SK-N-MC (cell line): ENCODE results near the gene ADARB2.

Source experiments
- DNase-seq: peaks from one replicate; pipeline ENCODE4 v3.0.0-alpha.2; 2011; ENCODE audit warnings: low read depth, low spot score
- H3K27ac ChIP-seq: fragments of 200-600 bp; sonication (generic); 2 replicates; pipeline ENCODE4 v1.5.1; 2016; ENCODE audit warnings: mixed run types
- H3K36me3 ChIP-seq: fragments of 200-600 bp; sonication (generic); 2 replicates; pipeline ENCODE4 v1.6.1; 2017; ENCODE audit warnings: antibody characterized with exemption, low read length, mixed read lengths; ENCODE audit not compliant: insufficient read depth
- H3K4me3 ChIP-seq: fragments of 200-600 bp; sonication (generic); 2 replicates; pipeline ENCODE4 v1.5.1; 2016
- H3K9ac ChIP-seq: fragments of 200-600 bp; sonication (generic); 2 replicates; pipeline ENCODE4 v1.8.0; 2017; ENCODE audit warnings: mixed run types, mixed read lengths; ENCODE audit not compliant: insufficient read length
- H3K9me3 ChIP-seq: fragments of 200-600 bp; sonication (generic); 2 replicates; pipeline ENCODE4 v1.6.1; 2017; ENCODE audit warnings: low read depth, mild to moderate bottlenecking, antibody characterized with exemption, low read length, moderate library complexity, mixed read lengths
- EZH2 ChIP-seq: fragments of 200-600 bp; sonication (generic); IDR thresholded peaks from one replicate; pipeline ENCODE4 v1.6.1; 2017; ENCODE audit warnings: antibody characterized with exemption
- FOXP2 ChIP-seq: optimal IDR thresholded peaks from 2 replicates; pipeline ENCODE3; 2011; ENCODE audit warnings: mild to moderate bottlenecking, moderate library complexity; ENCODE audit not compliant: insufficient read depth; ENCODE audit errors: extremely low read length, control extremely low read depth
- POLR2AphosphoS5 ChIP-seq: IDR thresholded peaks from 2 replicates; pipeline ENCODE4 v1.6.1; 2012; ENCODE audit warnings: mild to moderate bottlenecking, low read depth, low read length, borderline replicate concordance

Gene ADARB2

GRCh38 chr10:1451941-1452340 is 285.4 kb downstream of the ADARB2 start:
- H3K9me3 ChIP-seq: no peaks in the 10 kb centered on the region
- H3K27ac ChIP-seq: no peak overlapping the region
- H3K9ac ChIP-seq: no peak overlapping the region
- H3K36me3 ChIP-seq: no peaks in the 10 kb centered on the region
- no peak for DNase-seq
- TF ChIP-seq EZH2 (no peak), FOXP2 (no peak), POLR2AphosphoS5 (no peak)
- no peak overlapping the region for H3K4me3 ChIP-seq

DNA sequence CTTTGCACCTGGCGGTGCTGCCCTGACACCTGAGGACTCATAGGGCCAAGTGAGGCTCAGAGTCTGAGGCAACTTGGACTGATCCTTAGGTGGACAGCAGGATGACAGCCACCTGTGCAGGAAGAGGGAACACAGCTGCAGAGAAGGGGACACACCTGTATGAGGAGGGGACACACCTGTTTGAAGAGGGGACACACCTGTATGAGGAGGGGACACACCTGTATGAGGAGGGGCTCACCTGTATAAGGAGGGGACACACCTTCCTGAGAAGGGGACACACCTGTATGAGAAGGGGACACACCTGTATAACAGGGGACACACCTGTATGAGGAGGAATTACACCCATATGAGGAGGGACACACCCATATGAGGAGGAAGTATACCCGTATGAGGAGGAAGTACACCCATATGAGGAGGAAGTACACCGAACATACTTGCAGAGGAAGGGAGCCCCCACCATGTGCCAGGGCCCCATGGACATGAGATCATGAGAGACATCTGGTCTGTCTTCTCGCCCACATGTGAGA is 285.9 kb downstream of the ADARB2 start:
- DNase-seq: no peak
- H3K27ac ChIP-seq: no peak overlapping the region
- H3K9me3 ChIP-seq: no peaks in the 10 kb centered on the region
- H3K36me3 ChIP-seq: no peaks in the 10 kb centered on the region
- no peak overlapping the region for H3K9ac ChIP-seq
- TF ChIP-seq POLR2AphosphoS5 (no peak), FOXP2 (no peak), EZH2 (no peak)
- no peak overlapping the region for H3K4me3 ChIP-seq

DNA sequence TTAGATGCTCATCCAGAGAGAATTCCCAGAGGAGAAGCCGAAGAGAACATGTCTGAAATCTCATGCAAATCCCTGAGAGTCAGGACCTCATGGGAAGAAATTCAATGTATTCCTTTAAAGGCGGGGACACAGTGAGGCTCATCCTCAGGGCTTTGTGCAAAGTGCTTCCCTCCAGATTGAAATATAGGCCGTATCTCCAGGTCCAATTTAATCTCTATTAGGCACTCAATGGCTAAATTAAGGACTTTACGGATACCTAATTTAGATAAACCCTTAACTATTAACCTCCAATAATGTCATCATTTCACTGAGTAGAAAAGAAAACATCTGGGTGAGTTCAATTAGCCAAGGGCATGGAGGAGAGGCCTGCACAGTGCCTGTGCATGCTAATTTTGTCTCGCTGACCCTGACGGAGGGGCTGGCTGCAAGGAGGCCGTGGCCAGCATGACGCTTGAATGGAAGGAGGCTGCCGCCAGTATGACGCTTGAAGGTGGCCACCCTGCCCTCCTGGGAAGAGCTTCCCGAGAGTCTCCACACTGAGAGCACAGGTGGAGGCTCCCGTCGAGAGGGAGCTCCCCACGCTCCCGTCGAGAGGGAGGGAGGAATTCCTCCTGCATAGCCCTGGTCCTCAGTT is 287.6 kb downstream of the ADARB2 start:
- Histone ChIP-seq H3K4me3 (no peak overlapping the region), H3K9me3 (no peaks in the 10 kb centered on the region), H3K27ac (no peak overlapping the region), H3K9ac (no peak overlapping the region), H3K36me3 (no peaks in the 10 kb centered on the region)
- DNase-seq: no peak
- no peak for TF ChIP-seq EZH2
- TF ChIP-seq FOXP2: no peak
- no peak for TF ChIP-seq POLR2AphosphoS5

GRCh38 chr10:1449021-1449420 is 288.3 kb downstream of the ADARB2 start:
- TF ChIP-seq EZH2 (no peak), FOXP2 (no peak), POLR2AphosphoS5 (no peak)
- H3K36me3 ChIP-seq: no peaks in the 10 kb centered on the region

DNA sequence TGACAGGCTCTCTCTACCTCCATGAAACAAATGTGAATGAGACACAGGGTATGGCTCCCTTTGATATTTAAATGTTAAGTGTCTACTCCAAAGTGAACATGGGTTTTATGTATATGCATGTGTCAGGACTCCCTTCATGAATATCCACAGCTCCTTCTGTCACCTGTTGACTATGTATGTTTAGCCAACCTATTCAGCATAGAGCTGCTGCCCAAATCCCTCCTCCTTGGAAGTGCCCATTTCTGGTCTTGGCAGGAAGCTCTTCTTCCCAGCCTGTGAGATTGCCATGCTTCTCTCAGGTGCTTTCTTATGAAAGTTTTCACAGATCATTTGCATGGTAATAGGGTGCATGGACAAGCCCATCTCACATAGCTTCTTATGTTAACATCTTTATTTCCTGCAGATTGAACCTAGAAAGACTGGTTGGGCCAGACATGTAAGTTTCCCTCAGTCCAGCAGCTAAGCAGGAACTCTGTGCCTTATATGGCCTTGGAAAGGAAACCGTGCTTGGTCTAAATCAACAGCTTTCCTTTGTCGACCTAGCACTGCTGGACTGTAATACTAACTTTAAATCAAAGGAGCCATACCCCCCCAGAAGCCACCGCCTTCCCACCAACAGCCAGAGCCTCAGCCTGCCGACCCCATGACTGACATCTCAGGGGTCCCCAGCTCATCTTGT is 288.9 kb downstream of the ADARB2 start:
- Histone ChIP-seq H3K4me3 (no peak overlapping the region), H3K36me3 (no peaks in the 10 kb centered on the region), H3K9ac (no peak overlapping the region), H3K27ac (no peak overlapping the region), H3K9me3 (no peaks in the 10 kb centered on the region)
- TF ChIP-seq FOXP2: no peak
- TF ChIP-seq POLR2AphosphoS5: no peak
- no peak for TF ChIP-seq EZH2
- no peak for DNase-seq

More at GRCh38 chr10:1449021-1449420, 288.3 kb downstream of the ADARB2 start:
- no peak for DNase-seq
- Histone ChIP-seq H3K9me3 (no peaks in the 10 kb centered on the region), H3K9ac (no peak overlapping the region), H3K4me3 (no peak overlapping the region), H3K27ac (no peak overlapping the region)

- H3K4me3 ChIP-seq: no peak overlapping the region
- TF ChIP-seq FOXP2 (no peak), POLR2AphosphoS5 (no peak), EZH2 (no peak)
- DNase-seq: no peak
- H3K27ac ChIP-seq: no peak overlapping the region
- H3K36me3 ChIP-seq: no peaks in the 10 kb centered on the region
- H3K9ac ChIP-seq: no peak overlapping the region
- H3K9me3 ChIP-seq: no peaks in the 10 kb centered on the region
Measured at GRCh38 chr10:1444826-1445225, 292.5 kb downstream of the ADARB2 start.

GRCh38 chr10:1440897-1441296 is 296.4 kb downstream of the ADARB2 start:
- no peak for DNase-seq
- Histone ChIP-seq H3K36me3 (no peaks in the 10 kb centered on the region), H3K9me3 (no peaks in the 10 kb centered on the region), H3K27ac (no peak overlapping the region), H3K9ac (no peak overlapping the region), H3K4me3 (no peak overlapping the region)
- TF ChIP-seq FOXP2: no peak
- TF ChIP-seq POLR2AphosphoS5: no peak

DNA sequence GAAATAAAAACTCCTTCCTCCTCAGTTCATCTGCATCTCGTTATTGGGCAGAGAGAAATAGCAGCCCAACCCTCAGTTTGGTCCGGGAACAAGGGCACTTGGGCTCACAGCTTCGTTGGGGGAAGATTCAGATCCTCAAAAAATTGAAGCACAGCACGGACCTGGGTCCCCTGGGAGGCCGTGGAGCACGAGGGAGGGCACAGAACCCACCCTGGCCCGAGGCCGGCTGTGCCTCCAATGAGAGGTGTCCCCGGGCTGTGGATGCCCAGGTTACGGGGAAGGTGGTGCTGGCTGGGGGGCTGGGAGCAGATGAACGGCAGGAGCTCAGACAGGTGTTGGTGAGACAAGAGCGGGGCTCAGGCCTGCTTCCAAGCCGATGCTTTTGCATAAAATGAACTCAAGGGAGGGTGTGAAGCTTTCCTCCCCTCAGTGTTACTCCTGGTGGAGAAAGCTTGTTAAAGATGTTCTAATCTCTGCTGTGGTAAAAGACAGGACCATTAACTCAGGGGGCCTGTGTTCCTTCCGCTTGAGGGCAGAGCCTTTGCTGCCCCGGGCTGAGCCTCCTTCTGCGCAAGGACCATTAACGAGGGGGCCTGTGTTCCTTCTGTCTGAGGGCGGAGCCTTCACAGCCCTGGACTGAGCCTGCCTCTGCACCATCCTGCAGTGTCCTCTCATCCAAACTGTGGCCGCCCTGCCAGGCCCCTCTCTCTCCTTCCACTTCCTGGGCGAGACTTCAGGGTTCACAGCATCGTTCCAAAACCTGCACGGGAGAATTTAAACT is 302.2 kb downstream of the ADARB2 start:
- TF ChIP-seq FOXP2: no peak
- no peak for TF ChIP-seq POLR2AphosphoS5
- no peak for TF ChIP-seq EZH2
- Histone ChIP-seq H3K4me3 (no peak overlapping the region), H3K27ac (no peak overlapping the region), H3K9me3 (no peaks in the 10 kb centered on the region), H3K36me3 (no peaks in the 10 kb centered on the region), H3K9ac (no peak overlapping the region)
- no peak for DNase-seq
